ENCODE measurements around the gene CDK11B.

The CDK11B gene

DNA sequence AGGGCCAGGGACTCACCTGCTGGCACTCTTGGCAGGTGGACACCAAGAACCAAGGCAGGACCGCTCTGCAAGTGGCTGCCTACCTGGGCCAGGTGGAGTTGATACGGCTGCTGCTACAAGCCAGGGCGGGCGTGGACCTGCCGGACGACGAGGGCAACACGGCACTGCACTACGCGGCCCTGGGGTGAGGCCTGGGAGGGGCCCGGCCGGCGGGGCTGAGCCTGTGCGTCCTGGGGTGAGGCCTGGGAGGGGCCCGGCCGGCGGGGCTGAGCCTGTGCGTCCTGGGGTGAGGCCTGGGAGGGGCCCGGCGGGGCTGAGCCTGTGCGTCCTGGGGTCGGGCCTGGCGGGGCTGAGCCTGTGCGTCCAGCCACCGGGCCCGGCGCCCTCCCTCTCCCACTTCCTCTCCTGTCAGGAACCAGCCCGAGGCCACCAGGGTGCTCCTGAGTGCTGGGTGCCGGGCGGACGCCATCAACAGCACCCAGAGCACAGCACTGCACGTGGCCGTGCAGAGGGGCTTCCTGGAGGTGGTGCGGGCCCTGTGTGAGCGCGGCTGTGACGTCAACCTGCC, 31.5 kb downstream of the CDK11B start:
- no peak for DNase-seq (ENCODE audit: low spot score)

DNA sequence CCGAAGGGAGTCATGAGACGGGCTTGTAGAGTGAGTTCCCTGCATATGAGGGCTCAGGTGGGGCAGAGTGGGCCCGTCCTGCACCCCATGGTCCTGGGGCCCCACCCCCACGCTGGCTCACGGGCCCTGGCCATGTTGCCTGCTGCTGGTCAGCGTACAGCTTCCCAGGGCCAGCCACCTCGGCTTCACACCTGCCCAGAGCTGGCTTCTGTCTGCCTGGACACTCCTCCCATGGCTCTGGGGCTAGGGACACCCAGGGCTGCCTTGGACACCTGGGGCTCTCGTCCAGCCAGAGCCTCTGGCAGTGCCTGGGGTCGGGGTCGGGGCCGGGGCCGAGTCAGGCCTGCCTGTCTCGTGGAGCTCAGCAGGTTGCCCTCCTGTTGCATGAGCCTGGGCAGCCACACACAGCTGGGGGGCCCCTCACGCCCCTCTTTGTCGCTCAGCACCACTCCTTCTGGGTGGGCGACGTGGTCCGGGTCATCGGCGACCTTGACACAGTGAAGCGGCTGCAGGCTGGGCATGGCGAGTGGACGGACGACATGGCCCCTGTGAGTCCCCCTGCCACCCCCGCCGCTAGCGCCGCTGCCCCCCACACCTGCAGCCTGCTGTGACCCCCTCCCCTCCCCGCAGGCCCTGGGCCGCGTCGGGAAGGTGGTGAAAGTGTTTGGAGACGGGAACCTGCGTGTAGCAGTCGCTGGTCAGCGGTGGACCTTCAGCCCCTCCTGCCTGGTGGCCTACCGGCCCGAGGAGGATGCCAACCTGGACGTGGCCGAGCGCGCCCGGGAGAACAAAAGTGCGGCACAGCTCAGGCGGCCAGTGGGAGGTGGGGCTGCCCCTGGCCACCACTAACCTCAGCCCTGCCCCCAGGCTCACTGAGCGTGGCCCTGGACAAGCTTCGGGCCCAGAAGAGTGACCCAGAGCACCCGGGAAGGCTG, 32.3 kb downstream of the CDK11B start:
- no peak for DNase-seq (ENCODE audit: low spot score)

DNA sequence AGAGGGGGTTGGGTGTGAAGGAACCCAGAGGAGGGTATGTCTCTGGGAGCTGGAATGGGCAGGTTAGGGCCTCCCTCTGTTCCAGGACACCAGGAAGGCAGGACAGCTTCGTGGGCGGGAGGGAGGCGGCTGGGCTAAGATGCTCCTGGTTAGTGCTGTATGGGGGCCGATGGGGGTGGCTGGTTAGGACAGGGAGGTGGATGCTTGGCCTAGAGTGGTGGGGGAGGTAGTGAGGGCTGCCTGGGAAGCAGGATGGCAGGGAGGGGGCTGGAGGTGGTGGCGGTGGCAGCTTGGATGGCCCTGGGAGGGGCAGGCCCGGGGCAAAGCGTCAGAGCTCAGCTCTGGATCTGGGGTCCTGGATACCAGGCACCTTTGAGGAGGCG, 33.0 kb downstream of the CDK11B start:
- no peak for DNase-seq (ENCODE audit: low spot score)

DNA sequence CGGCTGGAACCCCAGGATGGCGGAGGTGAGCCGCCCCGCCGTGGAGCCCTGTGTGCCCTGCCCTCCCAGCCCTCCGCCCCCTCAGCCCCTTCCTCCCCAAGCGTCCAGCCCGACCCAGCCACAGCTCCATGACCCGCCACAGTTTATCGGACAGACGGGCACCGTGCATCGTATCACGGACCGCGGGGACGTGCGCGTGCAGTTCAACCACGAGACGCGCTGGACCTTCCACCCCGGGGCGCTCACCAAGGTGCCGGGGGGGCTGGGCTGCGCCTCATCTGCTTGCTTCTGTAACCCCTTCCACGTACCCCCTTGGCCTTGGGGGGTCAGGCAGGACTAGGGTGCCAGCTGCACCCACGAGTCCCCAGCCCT, 33.4 kb downstream of the CDK11B start:
- no peak for DNase-seq (ENCODE audit: low spot score)

DNA sequence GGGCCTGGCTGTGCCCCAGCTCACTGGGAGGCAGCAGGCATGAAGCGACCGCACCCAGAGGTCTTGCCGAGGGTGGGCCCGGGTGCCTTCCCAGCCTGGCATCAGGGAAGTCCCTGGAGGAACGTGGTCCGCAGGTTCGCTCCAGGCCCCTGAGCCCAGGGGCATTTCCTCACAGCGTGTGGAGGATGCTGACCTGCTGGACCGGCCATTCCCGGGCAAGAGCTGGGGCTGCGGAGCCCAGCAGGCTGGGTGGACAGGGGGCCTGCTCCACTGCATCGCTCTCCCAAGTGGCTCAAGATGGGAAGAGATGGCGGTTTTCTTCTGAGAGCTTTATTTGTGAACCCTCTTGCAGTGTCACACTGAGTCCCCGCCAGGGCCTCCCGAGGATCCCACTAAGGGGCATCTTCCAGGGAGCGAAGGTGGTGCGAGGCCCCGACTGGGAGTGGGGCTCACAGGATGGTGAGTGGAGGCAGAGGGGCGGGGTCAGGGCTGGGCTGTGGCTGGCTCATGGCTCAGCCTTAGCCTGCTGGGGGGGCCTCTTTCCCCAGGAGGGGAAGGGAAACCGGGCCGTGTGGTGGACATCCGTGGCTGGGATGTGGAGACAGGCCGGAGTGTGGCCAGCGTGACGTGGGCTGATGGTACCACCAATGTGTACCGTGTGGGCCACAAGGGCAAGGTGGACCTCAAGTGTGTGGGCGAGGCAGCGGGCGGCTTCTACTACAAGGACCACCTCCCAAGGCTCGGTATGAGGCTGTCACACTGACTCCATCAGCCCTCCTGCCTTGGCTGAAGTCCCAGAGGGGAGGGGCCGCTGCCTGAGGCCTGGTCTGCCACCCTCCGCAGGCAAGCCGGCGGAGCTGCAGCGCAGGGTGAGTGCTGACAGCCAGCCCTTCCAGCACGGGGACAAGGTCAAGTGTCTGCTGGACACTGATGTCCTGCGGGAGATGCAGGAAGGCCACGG, 34.1 kb downstream of the CDK11B start:
- DNase-seq (ENCODE audit: low spot score) = no peak

DNA sequence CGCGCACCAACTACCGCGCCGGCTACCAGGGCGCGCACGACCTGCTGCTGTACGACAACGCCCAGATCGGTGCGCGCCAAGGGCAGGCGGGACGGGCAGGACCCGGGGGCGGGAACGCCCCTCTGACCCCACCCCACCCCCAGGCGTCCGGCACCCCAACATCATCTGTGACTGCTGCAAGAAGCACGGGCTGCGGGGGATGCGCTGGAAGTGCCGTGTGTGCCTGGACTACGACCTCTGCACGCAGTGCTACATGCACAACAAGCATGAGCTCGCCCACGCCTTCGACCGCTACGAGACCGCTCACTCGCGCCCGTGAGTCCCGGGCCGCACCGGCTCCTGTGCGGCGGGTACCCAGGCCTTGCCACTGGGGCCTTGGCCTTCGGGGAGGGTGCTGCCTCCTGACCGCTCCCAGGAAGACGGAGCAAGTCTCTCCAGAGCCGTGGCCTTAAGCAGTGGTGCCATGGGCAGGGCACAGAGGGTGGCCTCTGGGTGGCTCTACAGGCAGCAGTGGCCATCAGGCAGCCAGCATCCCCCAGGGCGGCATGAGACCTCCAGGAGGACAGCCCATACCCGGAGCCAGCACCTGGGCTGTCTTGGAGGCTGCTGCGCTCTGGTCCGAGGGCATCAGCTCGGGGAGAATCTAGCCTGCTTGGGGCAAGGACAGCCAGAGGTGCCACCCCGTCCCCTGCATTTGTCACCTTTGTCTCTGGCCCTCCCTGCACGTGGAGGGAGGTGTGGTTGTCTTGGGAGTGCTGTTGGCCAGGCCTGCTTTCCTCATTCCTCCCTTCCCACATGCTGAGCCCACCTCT, 35.0 kb downstream of the CDK11B start:
- no peak for DNase-seq (ENCODE audit: low spot score)

DNA sequence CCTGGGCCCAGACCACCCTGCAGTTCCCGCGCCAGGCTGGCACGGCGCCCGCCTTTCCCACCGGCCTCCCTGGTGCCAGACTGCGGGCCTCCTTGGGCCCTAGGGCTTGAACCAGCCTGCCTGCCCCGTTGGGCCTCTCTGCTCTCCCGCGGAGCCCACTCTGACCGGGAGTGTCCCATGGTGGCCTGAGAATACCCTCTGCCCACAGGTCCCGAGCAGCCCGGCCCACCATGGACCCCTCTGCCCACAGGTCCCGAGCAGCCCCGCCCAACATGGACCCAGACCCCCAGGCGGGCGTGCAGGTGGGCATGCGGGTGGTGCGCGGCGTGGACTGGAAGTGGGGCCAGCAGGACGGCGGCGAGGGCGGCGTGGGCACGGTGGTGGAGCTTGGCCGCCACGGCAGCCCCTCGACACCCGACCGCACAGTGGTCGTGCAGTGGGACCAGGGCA, 35.6 kb downstream of the CDK11B start:
- no peak for DNase-seq (ENCODE audit: low spot score)

DNA sequence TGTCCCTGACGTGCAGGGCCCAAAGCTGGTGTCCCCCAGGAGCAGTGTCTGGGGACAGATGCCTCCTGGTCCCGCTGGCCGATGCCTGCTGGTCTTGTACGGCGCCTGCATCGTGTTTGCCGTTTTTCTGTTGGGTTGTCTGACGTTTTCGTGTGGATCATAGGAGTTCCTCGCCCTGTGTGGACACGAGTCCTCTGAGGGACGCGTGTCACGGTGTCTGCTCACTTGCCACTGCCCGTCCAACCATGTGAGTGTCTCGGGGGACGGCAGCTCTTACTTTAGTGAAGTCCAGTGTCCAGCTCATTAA, 36.1 kb downstream of the CDK11B start:
- no peak for DNase-seq (ENCODE audit: low spot score)

DNA sequence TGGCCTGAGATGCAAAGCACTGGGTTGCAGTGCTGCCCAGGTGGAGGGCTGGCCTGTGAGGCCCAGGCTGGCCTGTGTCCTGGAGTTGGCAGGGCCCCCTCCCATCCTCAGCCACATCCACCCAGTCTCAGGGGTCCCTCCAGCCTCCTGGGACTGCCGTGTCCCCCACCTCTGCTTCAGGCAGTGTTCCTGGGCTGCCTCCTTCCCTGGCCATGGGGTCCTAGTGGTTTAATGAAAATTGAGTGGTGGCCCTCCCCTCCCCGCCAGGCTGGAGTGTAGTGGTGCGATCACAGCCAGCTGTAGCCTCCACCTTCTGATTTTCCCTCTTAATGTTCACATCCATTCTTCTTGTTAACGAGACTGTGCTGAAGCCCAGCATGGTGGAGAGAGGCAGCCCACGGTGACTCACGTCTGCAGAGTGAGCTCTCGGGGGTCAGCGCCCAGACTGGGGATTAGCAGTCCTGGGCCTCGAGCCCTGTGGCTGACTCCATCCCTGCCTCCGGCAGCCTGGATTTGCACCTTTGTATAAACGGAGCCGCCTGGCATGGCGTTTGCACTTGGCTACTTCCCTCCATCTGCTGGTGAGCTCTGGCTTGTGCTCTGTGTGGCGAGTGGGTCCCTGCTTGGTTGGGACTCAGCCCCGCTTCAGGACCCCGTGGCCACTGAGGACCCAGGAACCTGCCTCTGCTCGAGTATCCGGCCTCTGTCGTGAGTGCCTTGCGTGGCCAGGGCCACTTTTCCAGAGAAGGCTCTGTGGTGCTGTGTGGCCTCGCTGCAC, 36.6 kb downstream of the CDK11B start:
- no peak for DNase-seq (ENCODE audit: low spot score)

DNA sequence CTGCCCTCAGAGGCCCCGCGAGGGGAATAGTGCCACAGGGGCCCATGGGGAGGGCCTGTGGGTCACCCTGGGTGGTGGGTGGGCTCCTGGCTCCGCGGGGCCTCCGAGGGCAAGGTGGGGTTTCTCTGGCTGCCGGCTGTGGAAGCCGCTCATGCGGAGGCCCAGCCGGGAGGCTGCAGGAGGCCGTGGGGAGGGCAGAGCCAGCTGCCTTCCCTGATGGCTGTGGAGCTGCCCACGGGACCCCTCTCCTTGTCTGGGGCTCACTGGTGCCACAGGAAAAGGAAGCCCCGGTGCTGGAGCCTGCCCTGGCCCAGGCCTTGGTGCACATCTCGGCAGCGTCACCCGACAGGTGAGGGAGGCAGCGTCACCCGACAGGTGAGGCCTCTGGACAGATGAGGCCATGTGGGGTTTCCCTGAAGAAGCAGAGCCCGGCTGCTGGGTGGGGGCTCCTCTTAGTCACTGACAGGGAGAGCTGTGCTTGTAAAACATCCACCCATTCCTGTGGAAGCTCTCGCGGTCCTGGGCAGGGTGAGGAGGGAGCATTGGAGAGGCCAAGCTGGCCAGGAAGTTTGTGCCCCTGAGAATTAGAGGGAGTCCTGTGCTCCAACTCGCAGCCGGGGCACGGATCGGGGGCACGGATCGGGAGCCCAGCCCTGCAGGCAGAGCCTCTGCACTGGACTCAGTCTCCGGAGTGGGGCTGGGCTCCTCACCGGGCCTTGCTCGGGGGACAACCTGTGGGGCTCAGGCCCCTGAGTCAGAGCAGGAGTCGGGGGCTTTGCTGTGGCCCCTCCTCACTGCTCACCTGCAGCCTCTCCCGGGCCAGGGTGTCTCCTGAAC, 37.4 kb downstream of the CDK11B start:
- DNase-seq (ENCODE audit: low spot score) = no peak

DNA sequence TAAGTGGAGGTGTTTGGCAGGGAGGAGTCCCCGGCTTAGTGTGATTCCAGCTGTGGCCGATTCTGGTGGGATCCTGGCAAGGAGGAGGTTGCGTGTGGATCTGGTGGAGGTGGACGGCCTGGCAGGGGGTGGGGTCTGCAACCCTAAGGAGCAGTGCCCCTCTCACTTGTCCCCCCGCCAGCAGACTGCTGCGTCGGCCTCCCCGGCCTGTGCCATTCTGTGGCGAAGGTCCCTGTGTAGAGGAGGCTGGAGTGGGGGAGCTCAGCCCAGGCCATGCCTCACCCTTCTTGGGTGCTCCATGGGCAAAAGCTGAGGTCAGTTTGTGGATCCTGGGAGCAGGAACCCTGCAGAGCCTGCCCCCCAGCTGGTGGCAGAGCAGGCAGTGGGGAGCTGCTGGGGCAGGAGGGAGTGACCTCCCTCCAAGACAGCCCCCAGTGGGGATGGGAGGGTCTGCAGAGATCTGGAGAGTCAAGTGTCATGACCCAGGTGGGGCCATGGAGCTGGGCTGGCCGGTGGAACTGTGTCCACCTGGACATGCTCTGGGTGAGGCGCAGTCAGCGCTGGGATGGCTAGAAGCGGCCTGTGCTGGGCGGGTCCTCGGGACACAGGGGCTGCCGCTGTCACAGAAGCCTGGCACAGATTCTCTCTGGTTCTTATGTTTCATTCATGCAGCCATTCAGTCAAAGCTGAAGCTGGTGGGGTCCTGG, 38.2 kb downstream of the CDK11B start:
- no peak for DNase-seq (ENCODE audit: low spot score)

DNA sequence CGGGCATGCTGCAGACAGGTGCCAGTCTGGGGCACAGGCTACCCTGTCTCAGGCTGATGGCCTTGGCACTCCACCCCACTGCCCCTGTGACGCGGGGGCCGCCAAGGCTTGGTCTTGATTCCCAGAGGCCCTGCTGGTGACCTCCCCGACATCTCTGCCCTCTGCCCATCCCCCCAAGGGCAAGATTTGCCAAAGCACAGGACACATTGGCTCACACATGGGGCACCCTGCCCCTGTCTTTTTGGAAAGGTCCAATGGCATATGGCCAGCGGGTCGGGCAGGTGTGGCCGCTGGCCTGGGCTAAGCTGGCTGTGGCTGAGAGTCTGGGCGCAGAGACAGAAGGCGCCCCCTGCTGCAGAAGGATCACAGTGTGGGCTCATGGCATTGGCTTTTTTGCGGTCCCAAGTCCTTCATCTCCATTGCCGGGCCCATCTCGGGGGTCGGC, 38.9 kb downstream of the CDK11B start:
- DNase-seq (ENCODE audit: low spot score) = no peak

DNA sequence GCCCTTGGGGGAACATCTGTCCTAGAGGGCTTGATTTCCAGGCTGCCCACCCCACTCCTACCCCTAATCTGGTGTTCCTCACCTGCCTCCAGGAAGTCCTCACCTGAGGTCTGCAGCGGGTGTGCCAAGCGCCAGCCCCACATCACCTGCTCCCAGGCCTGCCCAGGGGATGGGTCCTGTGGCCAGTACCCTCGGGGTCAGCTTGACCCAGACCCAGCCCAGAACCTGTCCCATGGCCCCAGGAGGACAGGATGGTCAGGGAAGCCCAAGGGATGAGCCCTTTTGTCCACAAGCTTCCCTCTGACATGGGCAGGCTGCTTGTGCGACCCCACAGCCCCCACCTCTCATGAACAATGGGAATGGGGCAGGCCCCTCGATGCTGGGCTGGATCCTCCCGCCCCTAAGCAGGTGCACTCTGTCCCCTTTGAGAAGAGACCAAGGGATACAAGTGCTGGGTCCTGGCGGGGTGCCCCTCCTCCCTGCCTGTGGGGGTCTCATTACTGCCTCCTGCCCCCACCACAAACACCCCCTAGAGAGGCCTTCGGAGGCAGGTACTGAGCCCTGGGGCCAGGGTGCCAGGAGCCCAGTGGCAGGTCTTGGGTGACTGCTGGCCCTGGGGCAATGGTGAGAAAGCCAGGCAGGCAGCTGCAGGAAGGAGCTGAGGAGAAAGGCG, 40.3 kb downstream of the CDK11B start:
- no peak for DNase-seq (ENCODE audit: low spot score)

DNA sequence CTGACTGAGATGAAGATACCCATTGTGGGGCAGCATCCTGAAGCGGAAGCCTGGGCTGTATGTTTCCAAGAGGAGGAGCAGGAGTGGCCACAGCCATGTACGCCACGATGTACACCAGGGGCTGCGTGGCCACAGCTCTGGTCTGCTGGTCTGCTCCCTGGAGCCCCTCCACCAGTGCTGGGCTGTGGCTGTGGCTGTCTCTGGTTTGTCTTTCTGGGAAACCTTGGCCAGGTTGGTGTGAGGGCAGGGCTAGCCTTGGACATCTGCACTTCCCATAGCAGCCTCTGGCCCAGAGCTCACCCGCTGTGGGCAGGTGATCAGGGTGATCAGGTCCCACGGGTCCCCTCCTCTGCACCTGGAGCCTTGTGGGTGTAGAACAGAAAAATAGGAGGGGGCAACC, 40.9 kb downstream of the CDK11B start:
- no peak for DNase-seq (ENCODE audit: low spot score)

DNA sequence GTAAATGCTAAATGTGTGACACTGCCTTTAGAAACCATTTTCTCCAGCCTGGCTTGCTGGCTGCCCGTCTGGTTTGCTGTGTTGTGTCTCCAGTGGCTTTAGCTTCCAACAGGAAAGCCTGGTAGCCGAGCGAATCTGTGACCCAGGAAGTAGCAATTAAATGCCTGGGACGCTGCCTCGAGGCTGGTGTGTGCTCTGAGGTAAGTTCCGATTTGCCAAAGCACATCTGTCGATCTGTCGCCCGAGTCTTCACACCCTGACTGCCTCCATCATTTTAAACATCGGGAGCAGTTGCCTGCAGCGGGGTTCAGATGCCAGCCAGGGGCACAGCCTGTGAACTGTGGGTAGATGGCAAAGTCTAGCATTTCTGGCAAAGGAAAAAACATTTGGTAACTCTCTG, 41.3 kb downstream of the CDK11B start:
- no peak for DNase-seq (ENCODE audit: low spot score)

DNA sequence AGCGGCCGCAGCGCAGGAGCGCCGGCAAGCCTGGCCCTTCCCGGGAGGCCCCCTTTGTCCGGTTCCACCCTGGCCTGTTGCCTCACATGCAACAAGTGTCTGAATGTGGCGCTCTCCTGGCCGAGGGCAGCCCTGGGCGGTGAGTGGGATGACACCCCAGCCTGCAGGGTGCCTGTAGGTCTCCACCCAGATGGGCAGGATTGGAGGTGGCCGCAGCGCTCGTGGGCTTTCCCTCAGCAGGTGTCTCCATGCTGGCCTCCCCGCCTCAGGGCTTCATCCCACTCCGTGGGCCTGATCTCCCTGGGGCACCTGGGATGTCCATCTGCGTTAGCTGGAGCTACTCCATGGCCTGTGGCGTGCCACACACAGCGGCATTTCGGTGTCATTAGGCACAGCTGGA, 42.0 kb downstream of the CDK11B start:
- DNase-seq (ENCODE audit: low spot score) = no peak

DNA sequence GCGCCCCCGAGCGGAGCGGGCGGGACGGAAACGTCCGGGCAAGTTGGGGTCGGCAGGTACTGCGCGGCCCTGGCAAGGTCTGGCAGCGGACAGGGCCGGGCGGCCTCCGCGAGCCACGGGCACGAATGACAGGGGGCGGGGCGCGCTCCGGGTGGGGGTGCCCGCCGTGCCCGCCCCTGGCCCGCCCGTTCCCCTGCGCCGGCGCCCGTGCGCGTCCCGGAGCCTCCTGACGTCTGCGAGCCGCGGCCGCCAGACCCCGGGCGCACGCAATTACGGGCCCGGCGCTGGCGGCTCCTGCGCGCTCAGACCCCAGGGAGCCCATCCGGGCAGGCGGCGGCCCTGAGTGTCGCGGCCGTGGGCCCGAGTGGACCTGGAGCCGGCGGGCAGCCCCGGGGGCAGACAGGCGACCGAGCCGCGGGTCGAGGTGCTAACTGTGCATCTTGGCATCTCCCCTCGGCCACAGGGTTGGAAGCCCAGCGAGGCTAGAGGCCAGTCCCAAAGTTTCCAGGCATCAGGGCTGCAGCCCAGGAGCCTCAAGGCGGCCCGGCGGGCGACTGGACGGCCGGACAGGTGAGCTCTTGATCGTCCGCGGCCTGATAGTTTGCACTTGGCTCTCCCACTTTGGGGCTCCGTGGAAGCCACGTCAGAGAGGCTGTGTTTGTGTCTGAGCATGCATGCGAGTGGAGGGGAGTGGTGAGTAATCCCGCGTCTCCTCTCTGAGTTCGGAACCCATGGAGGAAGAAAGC, 42.6 kb downstream of the CDK11B start:
- DNase-seq (ENCODE audit: low spot score) = peak; percentile 34

Data from kidney tubule cell (primary cell).